ENCODE results near the gene SYNE3. TPM values are rescaled to one million over a fixed set of nuclear protein-coding genes. Genes with fewer than 3 reads are reported as not detected.

The SYNE3 gene
- total and polyA plus RNA-seq, 9 donors = 3.7 to 26.0 (median 10.0) TPM

DNA sequence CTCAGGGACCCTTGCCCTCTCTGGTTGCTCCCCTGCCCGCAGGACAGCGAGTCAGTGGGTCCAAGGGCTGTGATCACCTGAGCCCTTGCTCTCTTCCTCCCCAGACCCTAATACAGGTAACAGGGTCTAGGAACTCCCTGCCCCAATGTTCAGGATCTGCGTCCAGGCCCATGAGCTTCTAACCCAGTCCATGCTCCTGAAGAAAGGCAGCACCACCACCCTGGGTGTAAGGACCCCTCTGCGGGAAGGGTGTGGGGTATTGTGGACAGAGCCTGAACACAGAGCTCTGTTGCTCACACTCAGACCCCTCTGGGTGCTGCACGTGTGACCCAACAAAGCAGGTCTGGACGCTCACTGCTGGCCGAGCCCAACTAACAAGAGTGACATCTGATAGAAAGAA lies 36.7 kb upstream of the SYNE3 start:
- Histone ChIP-seq H3K4me3 (no peak overlapping the region), H3K9me3 (no peaks in the 10 kb centered on the region), H3K4me1 (ENCODE audit: insufficient read depth) (no peaks in the 10 kb centered on the region), H3K36me3 (no peaks in the 10 kb centered on the region), H3K27ac (no peak overlapping the region), H3K27me3 (no peaks in the 10 kb centered on the region)
- no peak for DNase-seq
- intact Hi-C loops (cut with DNase I) = no loop called here
- WGBS, 3 donors = 79 to 87% (median 87%) methylated on average over 5 to 7 of the region's 7 CpGs
- TF ChIP-seq POLR2A (IDR thresholded peaks at IDR 0.05) = no peak
- TF ChIP-seq EP300 (IDR thresholded peaks at IDR 0.05) = no peak
- TF ChIP-seq, protein P1, sequence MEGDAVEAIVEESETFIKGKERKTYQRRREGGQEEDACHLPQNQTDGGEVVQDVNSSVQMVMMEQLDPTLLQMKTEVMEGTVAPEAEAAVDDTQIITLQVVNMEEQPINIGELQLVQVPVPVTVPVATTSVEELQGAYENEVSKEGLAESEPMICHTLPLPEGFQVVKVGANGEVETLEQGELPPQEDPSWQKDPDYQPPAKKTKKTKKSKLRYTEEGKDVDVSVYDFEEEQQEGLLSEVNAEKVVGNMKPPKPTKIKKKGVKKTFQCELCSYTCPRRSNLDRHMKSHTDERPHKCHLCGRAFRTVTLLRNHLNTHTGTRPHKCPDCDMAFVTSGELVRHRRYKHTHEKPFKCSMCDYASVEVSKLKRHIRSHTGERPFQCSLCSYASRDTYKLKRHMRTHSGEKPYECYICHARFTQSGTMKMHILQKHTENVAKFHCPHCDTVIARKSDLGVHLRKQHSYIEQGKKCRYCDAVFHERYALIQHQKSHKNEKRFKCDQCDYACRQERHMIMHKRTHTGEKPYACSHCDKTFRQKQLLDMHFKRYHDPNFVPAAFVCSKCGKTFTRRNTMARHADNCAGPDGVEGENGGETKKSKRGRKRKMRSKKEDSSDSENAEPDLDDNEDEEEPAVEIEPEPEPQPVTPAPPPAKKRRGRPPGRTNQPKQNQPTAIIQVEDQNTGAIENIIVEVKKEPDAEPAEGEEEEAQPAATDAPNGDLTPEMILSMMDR (IDR thresholded peaks at IDR 0.05) = no peak

DNA sequence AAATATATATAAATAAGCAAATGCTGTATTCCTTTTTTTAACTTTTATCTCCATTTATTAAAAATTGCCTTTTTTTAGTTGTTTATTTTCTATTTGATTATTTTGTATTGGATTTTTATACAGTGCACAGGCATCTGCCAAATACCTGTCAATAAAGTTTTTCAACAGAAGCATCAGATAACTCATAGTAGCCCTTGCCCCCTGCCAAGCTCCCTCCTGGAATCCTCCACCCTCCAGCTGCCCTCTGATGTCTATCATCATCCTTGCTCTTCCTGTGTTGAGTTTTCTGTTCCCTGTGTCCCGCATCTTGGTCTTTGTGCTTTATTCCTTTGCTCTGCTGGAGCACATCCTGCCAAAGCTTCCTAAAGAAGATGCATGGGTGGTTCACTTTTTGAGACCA lies 35.0 kb upstream of the SYNE3 start:
- WGBS, 3 donors = 95 to 100% (median 100%) methylated on average over 1 of the region's 1 CpG
- peaks cover 4% of the 10 kb centered on the region for H3K4me1 ChIP-seq (ENCODE audit: insufficient read depth)
- intact Hi-C loops (cut with DNase I) = no loop called here

DNA sequence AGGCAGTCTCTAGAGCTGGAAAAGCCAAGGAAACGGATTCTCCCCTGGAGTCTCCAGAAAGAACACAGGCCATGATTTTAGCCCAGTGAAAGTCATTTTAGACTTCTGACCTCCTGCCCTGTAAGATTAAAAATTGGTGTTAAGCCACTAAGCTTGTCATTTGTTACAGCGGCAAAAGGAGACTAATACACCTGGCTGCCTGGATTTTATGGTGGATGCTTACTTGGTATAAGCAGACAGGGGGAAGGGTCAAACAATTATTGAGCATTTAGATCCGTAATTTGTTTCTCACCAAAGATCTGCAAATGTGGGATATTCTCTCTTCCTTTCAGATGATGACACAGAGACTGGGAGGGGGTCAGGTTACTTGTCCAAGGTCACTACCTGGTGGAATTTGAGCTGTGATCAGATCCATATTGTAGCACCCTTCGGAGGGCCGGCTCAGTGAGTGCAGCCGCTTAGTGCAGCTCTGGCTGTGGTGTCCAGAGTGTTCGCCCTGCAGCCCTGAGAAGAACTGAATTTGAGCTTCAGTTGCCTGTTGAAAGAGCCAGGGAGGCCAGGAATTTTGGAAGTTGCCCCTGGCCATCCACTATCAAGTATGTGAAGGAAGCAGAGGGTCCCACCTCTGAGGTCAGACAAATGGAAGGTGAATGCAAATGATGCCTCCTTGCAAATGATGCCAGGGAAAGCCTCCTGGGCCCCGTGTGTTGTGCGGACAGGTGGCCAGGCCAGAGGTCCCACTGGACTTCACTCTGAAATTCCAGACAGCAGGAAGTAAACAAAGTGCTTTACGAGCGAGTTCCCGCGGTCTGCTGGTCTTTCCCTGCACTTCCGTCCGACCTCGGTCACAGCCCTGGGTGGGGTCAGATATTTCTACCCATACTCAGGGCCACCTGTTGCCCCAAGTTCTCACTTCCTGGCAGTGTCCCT lies 33.5 kb upstream of the SYNE3 start:
- Histone ChIP-seq H3K36me3 (no peaks in the 10 kb centered on the region), H3K4me3 (no peak overlapping the region), H3K4me1 (ENCODE audit: insufficient read depth) (peaks cover 9% of the 10 kb centered on the region), H3K27ac (no peak overlapping the region), H3K9me3 (no peaks in the 10 kb centered on the region), H3K27me3 (no peaks in the 10 kb centered on the region)
- 85 to 88% (median 87%) methylated on average over 16 of the region's 16 CpGs for WGBS, 3 donors
- DNase-seq = no peak
- intact Hi-C loops (cut with DNase I) = no loop called here
- TF ChIP-seq, protein P1 (IDR thresholded peaks at IDR 0.05) = no peak
- TF ChIP-seq EP300 (IDR thresholded peaks at IDR 0.05) = no peak
- TF ChIP-seq POLR2A (IDR thresholded peaks at IDR 0.05) = no peak

More for the DNA sequence above, 35.0 kb upstream of the SYNE3 start:
- no peaks in the 10 kb centered on the region for H3K9me3 ChIP-seq
- no peak overlapping the region for H3K4me3 ChIP-seq
- H3K27ac ChIP-seq = no peak overlapping the region
- no peaks in the 10 kb centered on the region for H3K27me3 ChIP-seq
- TF ChIP-seq POLR2A (IDR thresholded peaks at IDR 0.05) (no peak), EP300 (IDR thresholded peaks at IDR 0.05) (no peak)
- TF ChIP-seq, protein P1 (IDR thresholded peaks at IDR 0.05) = no peak
- H3K36me3 ChIP-seq = no peaks in the 10 kb centered on the region
- no peak for DNase-seq

DNA sequence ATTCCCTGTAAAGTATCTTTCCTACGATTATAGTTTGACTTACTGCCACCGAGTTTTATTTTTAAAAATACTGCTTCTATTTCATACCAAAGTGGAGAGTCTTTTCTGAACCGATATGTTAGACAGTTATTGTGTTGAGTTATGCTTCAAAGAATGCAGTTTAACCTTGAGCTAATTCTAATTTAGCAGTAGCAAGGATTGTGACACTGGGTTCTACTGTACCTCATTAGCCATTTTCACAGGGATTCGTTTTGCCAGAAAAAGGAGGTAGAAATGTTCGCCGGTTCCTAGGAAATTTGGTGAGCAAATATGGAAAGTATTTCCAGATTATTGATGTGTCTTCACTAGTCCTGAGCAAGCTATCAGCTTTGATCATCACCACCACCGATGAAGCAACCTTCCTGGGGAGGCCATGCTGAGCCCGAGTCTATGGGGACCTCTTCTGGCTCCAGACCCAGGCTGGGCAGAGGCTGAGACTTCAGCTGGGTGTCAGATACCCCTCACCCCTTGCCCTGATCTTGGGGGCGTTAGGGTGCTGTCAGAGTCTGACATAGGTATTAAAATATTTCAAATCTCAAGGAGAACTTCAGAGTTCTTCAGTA lies 32.0 kb upstream of the SYNE3 start:
- Histone ChIP-seq H3K9me3 (no peaks in the 10 kb centered on the region), H3K27ac (no peak overlapping the region), H3K4me3 (no peak overlapping the region), H3K36me3 (no peaks in the 10 kb centered on the region), H3K27me3 (no peaks in the 10 kb centered on the region), H3K4me1 (ENCODE audit: insufficient read depth) (peaks cover 12% of the 10 kb centered on the region)
- TF ChIP-seq, protein P1 (IDR thresholded peaks at IDR 0.05) = no peak
- TF ChIP-seq EP300 (IDR thresholded peaks at IDR 0.05) = no peak
- TF ChIP-seq POLR2A (IDR thresholded peaks at IDR 0.05) = no peak
- DNase-seq = no peak
- intact Hi-C loops (cut with DNase I) = no loop called here
- WGBS, 3 donors = 33 to 61% (median 55%) methylated on average over 9 of the region's 9 CpGs
